Stimulated activated CD4-positive, alpha-beta T cell treated with anti-CD3 and anti-CD28 coated beads, Interleukin-2, amount 100 ng/mL, for 4 hours (primary cell): ENCODE measurements around the gene SP8.

Experiments used
- DNase-seq: peaks from one replicate; pipeline ENCODE4 v3.0.0-alpha.2; 2020; ENCODE audit warnings: low read depth

The SP8 gene

GRCh38 chr7:20794676-20795075 is 8.0 kb upstream of the SP8 start:
- DNase-seq = no peak

- no peak for DNase-seq
These were observed 7.2 kb upstream of the SP8 start for GRCh38 chr7:20793694-20794394.

GRCh38 chr7:20793248-20793647 is 6.6 kb upstream of the SP8 start:
- DNase-seq = no peak

- no peak for DNase-seq
These were observed 5.1 kb upstream of the SP8 start for GRCh38 chr7:20791538-20792434.

- no peak for DNase-seq
These were observed 3.7 kb upstream of the SP8 start for GRCh38 chr7:20790375-20790774.

GRCh38 chr7:20788420-20788990 is 1.8 kb upstream of the SP8 start:
- no peak for DNase-seq

- no peak for DNase-seq
These were observed 1.2 kb upstream of the SP8 start for GRCh38 chr7:20787660-20788419.

GRCh38 chr7:20786421-20786778 is 286 bp downstream of the SP8 start:
- no peak for DNase-seq

GRCh38 chr7:20786049-20786412 is 655 bp downstream of the SP8 start:
- DNase-seq = no peak

GRCh38 chr7:20785157-20786048 is 1.3 kb downstream of the SP8 start:
- no peak for DNase-seq

GRCh38 chr7:20784388-20785156 is 2.1 kb downstream of the SP8 start:
- DNase-seq = no peak

- no peak for DNase-seq
These were observed 2.8 kb downstream of the SP8 start for GRCh38 chr7:20783700-20784387.

- no peak for DNase-seq
These were observed 3.5 kb downstream of the SP8 start for GRCh38 chr7:20783125-20783699.

GRCh38 chr7:20779041-20779440 is 7.6 kb downstream of the SP8 start:
- no peak for DNase-seq

GRCh38 chr7:20778063-20778721 is 8.5 kb downstream of the SP8 start:
- DNase-seq = no peak

GRCh38 chr7:20777377-20778062 is 9.2 kb downstream of the SP8 start:
- no peak for DNase-seq

GRCh38 chr7:20776942-20777341 is 9.7 kb downstream of the SP8 start:
- no peak for DNase-seq

- DNase-seq = no peak
These were observed 10.3 kb downstream of the SP8 start for GRCh38 chr7:20776214-20776911.
